Thyroid gland (tissue), 4 donors: ENCODE measurements around the gene KCNQ2.
"Not testable (repeated sequence)": the region's sequence is repeated elsewhere in the genome, so short reads cannot be mapped to it uniquely, and the experiment has no call there.

ENCODE experiments used
- POLR2A ChIP-seq, 2 donors: fragments of 450-650 bp; IDR thresholded peaks; one replicate each; pipeline ENCODE4 v1.6.1; 2017; ENCODE audit warnings: antibody characterized with exemption in 2 of 2, mild to moderate bottlenecking in 2 of 2, moderate library complexity in 1 of 2
- TF ChIP-seq, protein P1 (sequence below), 6 experiments: fragments of 200-600 bp in 3 of 6; fragments of 450-650 bp in 3 of 6; sonication (generic) in 3 of 6; IDR thresholded peaks; one replicate each; pipeline ENCODE4 v1.5.1; 2016 to 2019; ENCODE audit warnings: antibody characterized with exemption in 6 of 6, mild to moderate bottlenecking in 2 of 6, inconsistent platforms in 1 of 6, moderate library complexity in 1 of 6

DNA sequence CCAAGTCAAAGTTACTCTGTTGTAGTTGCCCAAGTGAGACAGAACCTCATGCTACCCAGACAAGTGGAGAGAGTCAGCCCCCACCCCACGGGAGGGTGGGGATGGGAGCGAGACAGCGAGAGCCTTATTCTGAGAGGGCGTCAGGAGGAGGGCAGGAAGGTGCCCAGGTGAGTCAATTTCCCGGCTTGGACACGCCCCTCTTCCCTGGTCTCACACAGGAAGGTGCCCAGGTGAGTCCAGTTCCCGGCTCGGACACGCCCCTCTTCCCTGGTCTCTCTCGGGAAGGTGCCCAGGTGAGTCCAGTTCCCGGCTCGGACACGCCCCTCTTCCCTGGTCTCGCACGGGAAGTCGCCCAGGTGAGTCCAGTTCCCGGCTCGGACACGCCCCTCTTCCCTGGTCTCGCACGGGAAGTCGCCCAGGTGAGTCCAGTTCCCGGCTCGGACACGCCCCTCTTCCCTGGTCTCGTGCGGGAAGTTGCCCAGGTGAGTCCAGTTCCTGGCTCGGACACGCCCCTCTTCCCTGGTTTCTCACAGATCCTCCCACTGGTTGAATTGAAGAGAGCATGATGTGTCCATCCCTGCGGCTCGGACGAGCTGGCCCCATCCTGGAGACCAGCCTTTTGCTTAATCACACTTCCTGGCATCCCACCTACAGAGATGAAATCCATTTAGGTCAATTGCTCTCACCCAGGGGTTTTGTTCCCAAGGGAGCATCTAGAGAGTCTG lies 7.4 kb upstream of the KCNQ2 start:
- not testable (repeated sequence) for TF ChIP-seq POLR2A (IDR thresholded peaks at IDR 0.05)
- TF ChIP-seq, protein P1, sequence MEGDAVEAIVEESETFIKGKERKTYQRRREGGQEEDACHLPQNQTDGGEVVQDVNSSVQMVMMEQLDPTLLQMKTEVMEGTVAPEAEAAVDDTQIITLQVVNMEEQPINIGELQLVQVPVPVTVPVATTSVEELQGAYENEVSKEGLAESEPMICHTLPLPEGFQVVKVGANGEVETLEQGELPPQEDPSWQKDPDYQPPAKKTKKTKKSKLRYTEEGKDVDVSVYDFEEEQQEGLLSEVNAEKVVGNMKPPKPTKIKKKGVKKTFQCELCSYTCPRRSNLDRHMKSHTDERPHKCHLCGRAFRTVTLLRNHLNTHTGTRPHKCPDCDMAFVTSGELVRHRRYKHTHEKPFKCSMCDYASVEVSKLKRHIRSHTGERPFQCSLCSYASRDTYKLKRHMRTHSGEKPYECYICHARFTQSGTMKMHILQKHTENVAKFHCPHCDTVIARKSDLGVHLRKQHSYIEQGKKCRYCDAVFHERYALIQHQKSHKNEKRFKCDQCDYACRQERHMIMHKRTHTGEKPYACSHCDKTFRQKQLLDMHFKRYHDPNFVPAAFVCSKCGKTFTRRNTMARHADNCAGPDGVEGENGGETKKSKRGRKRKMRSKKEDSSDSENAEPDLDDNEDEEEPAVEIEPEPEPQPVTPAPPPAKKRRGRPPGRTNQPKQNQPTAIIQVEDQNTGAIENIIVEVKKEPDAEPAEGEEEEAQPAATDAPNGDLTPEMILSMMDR (IDR thresholded peaks at IDR 0.05) = not testable (repeated sequence)
